GM18870 (cell line): ENCODE data around the gene RNF187.

Experiments
- ATAC-seq: cut with Tn5 transposase; IDR thresholded peaks from one replicate; pipeline ENCODE4 v1.9.1; 2021; ENCODE audit warnings: moderate library complexity; ENCODE audit not compliant: unreplicated experiment

The RNF187 gene

DNA sequence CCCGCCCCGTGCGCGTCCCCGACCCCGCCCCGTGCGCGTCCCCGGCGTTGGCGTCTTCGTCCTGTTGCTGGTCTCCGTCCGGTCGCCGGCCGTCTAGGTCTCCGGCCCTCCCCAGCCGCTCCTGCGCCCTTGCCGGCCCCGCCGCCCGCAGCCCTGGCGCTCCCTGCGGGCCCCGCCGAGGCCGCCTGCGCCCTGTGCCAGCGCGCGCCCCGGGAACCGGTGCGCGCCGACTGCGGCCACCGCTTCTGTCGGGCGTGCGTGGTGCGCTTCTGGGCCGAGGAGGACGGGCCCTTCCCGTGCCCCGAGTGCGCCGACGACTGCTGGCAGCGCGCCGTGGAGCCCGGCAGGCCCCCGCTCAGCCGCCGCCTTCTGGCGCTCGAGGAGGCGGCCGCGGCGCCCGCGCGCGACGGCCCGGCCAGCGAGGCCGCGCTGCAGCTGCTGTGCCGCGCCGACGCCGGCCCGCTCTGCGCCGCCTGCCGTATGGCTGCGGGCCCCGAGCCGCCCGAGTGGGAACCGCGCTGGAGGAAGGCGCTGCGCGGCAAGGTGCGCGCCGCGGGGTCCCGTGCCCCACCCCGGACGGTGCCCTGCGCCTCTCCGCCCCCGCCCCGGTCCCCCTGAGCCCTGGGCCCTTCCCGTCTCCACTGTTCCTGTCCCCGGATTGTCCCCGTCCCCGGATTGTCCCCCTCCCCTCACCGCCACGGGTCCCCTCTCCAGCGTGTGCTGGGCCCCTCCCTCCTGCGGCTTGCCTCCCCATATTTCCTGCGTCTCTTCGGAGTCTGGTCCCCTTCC is at the start of gene RNF187:
RNF187 (plus strand) TSS at position 47 of the 789 bp plus-strand sequence.
- ATAC-seq, result no peak

DNA sequence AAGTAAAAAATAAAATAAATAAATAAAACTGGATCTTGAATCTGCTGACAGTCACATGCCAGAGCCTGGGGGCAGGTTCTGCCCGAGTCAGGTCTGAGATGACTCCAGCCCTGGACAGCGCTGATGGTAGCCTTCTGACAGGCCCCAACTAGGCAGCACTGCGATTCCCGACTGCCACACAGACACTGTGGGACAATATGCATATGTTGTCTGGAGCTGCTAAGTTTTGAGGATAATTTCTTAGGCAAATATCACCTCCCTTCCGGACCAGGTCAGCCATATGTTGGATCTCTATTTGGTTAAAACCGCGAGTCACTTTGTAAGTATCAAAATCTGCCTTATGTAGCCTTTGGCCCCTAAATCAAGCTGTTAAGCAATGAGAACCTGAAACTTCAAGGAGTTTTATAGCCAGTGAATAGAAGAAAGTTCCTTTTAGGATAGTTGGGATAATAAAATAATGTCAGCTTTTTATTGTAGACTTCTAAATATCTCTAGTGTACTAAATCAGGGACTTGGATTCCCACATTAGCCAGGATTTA is 49.7 kb upstream of the RNF187 start:
- no peak for ATAC-seq

DNA sequence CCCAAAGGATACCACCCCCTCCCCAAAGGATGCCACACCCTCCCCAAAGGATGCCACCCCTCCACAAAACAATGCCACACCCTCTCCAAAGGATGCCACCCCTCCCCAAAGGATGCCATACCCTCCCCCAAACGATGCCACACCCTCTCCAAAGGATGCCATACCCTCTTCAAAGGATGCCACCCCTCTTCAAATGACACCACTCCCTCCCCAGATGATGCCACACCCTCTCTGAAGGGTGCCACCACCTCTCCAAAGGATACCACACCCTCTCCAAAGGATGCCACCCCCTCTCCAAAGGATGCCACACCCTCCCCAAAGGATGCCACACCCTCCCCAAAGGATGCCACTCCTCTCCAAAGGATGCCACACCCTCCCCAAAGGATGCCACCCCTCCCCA is 48.9 kb upstream of the RNF187 start:
- no peak for ATAC-seq

DNA sequence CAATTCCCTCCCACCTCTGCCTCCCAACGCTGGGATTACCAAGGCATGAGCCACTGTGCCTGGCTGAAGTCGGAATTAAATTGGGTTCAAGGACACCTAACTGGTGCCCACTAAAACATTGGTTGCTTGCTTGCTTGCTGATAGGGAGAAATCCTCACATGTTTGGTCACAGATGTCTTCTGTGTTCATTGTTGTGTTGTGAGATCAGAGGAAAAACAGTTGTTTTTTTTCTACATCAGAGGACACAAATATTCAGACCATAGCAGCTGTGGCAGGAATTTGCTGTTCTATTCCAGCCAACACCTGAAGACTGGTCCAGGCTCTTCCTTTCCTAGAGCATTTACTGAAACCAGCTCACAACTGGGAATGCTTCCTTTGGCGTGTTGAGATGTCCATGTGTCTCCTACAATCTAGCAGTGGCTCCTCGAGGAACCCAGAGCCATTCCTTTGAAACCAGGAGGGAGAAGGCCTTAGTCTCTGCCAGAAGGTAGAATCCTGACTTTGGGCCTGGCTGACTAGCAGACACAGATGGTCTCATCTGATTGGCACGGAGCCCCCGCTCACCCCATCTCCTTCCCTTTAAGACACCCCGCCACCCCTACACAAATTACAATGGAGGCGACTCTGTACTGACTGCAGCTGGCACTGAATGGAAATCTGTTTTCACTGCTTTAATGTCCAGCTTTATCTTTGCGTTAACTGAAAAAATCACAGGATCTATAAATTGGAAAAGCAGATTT is 46.3 kb upstream of the RNF187 start:
- no peak for ATAC-seq

DNA sequence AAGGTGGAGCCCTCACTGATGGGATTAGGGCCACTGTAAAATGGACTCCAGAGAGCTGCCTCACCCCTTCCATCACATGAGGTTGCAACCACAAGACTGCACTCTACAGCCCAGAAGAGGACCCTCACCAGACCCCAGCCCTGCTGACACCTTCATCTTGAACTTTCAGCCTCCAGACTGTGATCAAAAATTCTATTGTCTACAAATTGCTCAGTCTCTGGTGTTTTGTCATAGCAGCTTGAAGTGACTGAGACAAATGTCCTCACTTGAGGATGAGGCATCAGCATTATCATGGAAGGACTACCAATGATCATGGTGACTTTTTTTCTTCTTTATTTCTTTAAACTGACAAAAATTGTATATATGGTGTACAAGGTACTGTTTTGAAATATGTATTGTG is 43.8 kb upstream of the RNF187 start:
- ATAC-seq, result no peak

DNA sequence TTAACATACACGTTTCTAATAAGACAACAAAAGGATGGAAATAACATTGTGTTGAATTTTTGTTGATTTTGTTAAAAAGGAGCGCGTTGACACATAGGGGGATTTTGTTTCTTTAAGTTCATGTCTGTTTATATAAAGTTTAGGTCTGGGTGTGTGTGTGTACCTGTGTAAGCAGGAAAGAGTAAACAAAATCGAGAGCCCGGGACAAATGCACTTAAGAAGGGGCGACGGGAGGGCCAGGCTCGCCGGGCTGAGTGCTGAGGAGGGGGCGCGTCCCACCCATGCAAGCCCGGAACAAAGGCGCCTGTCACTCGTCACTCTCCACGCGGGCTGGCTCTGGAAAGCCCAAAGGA is 41.7 kb upstream of the RNF187 start:
- no peak for ATAC-seq

DNA sequence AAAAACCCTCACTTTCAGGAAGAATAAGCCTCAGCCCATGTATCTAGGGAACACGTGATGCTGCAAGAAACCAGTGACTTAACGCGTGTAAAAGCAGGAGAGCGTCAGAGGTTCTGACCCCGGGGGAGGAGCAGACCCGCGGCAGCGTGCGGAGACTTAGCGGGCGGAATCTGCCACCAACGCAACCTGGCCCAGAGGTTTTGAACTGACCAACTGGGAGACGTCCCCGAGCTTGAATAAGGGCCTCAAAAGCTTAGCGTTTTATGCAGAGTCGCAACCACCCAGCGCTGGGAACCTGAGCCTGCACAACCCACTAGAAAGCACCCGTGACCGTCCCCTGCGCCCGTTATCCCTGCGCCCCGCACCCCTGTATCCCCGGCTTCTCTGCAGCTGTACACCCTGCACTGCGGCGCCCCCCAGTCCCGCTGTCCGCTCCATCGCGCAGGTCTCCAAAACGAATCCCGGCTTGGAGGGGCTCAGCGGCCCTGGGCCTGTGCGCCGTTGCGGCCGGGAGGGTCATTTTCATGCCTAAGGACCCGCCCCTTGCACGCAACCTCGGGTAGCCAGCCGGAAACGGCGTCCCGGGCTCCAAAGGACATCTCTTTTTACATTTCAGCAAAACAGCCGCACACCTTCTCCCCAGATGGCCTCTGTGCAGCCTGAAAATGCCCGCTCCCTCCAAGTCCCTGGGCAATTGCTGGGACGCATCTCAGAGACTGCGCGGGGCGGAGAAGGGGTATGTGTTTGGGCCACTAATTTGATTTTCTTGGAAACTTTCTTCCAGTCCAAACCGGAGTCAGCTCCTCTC is 41.1 kb upstream of the RNF187 start:
- no peak for ATAC-seq

DNA sequence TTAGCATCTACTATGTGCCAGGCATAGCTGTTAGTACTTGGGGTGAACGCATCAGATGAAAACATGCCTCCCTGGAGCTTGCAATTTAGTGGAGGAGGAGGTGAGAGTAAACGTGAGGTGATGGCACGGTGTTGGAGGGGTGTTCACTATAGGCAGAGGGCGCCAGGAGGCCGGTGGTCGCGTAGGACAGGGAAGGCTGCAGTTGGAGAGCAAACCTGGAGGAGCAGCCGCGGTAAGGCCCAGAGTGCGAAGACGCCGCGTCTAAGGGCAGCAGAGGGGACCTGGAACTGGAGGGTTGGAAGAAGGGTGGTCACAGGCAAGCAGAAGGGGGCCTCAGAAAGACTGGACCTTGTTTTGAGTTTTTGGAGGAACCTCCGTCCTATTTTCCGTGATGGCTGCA is 40.3 kb upstream of the RNF187 start:
- ATAC-seq, result no peak

DNA sequence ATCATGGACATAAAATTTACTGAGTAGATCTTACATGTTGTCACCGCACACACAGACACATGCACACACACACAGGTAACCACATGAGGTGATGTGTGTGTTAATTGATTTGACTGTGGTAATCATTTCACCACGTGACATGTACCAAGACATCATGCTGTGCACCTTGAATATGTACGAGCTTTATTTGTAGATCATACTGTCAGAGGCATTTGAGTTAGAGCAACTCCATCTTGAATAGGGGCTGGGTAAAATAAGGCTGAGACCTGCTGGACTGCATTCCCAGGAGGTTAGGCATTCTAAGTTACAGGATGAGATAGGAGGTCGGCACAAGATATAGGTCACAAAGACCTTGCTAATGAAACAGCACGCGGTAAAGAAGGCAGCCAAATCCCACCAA is 38.8 kb upstream of the RNF187 start:
- ATAC-seq, result no peak

DNA sequence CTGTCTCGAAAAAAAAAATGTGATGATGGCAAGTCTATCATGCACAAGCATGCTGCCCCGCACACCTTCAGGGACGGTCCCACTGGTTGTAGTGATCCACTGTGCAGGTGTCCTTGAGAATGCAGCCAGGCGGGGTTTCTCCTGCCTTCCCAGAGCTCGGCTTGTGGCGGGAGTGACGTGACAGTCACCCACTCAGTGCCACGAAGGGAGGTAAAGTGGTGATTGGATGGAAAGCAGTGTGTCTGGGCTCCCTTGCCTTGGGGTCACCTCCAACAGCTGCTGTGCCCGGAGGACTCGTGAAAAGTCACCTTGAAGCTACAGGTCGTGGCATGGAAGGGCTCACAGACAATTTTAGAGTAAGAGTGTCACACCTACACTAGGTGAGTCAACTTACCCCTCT is 37.0 kb upstream of the RNF187 start:
- no peak for ATAC-seq

GRCh38 chr1:228452194-228453021 is 34.8 kb upstream of the RNF187 start:
- no peak for ATAC-seq

DNA sequence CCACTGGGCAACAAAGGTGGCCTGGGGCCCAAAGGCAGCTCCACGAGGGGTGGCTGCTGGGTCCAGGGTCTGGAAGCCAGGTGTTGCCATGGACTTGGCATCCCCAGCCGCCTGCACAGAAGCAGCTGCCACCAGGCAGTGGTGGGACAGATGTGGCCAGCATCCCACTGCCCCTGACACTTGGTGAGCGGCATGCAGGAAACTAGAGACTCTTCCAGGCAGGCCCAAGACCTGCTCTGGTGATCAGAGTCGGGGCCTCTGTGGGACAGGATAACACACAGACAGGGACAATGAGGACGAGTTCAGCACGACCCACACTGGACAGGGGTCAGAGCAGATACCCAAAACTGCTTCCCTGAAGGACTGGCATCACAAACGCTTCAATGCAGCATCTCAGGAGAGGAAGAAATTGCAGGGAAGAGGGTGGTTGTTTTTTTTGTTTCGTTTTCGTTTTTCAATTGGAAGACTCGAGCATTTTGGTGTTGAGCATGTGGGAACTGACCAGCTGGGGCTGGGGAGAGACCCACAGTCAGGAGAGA is 34.1 kb upstream of the RNF187 start:
- ATAC-seq, result no peak

DNA sequence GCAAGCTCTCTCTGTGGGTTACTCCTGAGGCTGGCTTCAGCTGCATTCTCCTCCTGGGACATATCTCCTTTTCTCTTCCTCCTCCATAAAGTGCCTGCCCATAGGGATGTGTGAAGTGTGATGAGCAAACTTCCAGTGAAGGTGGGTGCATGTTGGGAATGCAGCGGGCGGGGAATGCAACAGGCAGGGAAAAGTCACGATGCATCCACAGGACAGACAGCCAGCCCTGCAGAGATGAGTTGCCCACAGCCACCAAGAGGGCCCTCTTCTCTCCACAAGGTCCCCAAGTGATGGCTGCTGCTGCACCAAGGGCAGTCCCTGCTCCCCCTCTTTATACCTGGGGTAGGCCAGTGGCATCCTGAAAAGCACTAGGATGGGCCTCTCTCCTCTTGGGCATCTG is 33.6 kb upstream of the RNF187 start:
- ATAC-seq, result no peak

DNA sequence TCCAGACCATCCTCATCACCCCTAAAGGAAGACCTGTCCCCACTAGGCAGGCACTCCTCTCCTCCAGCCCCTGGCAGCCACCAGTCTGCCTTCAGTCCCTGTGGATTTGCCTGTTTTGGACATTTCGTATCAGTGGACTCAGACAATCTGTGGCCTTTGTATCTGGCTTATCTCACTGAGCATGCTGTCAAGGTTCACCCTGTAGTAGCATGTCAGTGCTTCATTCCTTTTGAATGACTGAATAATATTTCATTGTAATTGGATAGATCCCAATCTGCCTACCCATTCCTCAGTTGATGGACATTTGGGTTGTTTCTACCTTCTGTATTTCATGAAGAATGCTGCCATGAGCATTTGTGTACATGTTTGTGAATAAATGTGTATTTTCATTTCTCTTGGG is 32.9 kb upstream of the RNF187 start:
- ATAC-seq, result no peak

- no peak for ATAC-seq
Measured at GRCh38 chr1:228455715-228456114, 31.5 kb upstream of the RNF187 start.

DNA sequence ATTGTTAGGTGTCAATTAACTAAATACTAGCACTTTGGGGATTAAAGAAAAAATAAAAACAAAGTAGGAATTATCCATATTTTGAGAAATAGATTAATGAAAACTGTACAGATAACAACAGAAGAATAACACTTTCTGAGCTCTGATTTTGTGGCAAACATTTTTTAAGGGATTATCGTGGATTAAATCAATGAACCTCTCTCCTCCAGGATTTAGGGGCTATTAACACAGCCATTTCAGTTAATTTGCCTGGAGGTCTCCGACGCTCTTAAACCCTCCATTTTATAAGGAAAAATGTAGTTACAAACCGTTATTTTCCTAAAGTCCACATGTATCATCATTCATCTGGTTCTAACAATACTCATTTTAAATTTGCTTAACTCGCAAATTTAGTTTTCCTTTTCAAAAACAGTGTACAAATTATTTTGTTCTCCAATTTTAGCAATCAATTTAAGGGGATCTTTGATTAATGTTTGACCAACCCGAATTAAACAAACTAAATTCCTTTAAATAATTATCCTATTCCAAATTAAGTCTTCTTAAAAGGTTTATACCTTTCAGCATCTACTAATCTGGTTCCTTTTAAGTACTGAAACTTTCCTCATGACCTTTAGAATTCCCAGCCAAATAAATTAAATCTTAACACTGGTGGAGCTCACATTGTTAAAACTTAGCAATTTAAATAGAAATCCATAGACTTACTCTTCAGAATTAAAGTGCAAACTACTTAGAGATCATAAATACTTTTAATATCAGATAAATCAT is 30.7 kb upstream of the RNF187 start:
- no peak for ATAC-seq

GRCh38 chr1:228457017-228457395 is 30.2 kb upstream of the RNF187 start:
- no peak for ATAC-seq

DNA sequence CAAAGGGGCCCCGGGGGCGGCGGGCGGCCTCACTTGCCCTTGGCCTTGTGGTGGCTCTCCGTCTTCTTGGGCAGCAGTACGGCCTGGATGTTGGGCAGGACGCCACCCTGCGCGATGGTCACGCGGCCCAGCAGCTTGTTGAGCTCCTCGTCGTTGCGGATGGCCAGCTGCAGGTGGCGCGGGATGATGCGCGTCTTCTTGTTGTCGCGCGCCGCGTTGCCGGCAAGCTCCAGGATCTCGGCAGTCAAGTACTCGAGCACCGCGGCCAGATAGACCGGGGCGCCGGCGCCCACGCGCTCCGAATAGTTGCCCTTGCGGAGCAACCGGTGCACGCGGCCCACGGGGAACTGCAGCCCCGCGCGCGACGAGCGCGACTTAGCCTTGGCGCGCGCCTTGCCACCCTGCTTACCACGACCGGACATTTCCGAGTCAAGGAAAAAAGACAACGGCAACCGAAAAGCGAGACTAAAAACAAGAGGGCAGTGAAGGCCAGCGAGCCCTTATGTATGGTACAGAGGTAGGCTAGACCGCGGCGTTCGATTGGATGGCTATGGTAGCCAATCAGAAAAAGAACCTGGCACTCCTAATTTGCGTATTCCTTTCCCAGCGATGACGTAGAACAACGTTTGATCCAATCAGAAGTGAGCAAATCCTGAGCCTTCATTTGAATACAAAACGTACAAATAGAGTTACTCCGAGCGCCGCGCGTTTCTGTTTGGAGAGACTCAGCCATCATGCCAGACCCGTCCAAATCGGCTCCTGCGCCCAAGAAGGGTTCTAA is 29.6 kb upstream of the RNF187 start:
- ATAC-seq, result peak; percentile 93
